Cardiac fibroblast (primary cell): ENCODE results near the gene HOXA10.

Experiments
- DNase-seq, 2 donors: peaks; one replicate each; pipeline versions ENCODE4 v3.0.0 to v3.0.0-alpha.2; 2010; ENCODE audit warnings: low read depth in 2 of 2
- H3K4me3 ChIP-seq, 2 donors: replicated peaks in 1 of 2; 1 replicate in 1 of 2; 2 replicates in 1 of 2; pipeline ENCODE4 v1.5.1; 2011; ENCODE audit warnings: low read depth in 2 of 2, low read length in 2 of 2, mild to moderate bottlenecking in 2 of 2, moderate library complexity in 1 of 2
- TF ChIP-seq, protein P1 (sequence below): IDR thresholded peaks from one replicate; pipeline ENCODE4 v1.5.1; 2011; ENCODE audit warnings: low read depth, mild to moderate bottlenecking, low read length, inconsistent platforms

HOXA10 gene

DNA sequence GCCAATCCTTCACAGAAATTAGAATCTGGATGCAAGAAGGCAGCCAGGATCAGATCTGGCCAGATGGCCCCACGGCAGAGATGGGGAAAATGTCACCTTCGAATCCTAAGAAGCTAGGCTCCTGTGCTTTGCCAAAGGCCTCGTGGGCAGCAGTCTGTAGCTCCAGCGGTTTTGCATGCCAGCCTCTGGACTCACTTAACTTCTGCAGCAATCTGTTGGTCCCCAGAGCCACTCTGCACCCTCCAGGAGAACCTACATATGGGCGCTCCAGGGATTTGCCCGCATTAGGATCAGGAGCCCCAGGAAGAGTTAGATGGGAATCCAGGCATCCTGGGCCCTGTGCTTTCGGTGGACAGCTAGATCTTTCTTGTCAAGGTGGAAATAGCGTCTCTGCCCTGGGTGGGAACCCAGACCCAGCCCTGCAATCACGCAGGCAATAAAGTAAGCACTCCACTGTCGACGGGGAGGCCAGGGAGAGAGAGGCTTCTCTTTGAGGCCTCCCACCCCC is 35.9 kb upstream of the HOXA10 start:
- TF ChIP-seq, protein P1, sequence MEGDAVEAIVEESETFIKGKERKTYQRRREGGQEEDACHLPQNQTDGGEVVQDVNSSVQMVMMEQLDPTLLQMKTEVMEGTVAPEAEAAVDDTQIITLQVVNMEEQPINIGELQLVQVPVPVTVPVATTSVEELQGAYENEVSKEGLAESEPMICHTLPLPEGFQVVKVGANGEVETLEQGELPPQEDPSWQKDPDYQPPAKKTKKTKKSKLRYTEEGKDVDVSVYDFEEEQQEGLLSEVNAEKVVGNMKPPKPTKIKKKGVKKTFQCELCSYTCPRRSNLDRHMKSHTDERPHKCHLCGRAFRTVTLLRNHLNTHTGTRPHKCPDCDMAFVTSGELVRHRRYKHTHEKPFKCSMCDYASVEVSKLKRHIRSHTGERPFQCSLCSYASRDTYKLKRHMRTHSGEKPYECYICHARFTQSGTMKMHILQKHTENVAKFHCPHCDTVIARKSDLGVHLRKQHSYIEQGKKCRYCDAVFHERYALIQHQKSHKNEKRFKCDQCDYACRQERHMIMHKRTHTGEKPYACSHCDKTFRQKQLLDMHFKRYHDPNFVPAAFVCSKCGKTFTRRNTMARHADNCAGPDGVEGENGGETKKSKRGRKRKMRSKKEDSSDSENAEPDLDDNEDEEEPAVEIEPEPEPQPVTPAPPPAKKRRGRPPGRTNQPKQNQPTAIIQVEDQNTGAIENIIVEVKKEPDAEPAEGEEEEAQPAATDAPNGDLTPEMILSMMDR, result no peak
- no peak overlapping the region for H3K4me3 ChIP-seq
- DNase-seq, result no peak

DNA sequence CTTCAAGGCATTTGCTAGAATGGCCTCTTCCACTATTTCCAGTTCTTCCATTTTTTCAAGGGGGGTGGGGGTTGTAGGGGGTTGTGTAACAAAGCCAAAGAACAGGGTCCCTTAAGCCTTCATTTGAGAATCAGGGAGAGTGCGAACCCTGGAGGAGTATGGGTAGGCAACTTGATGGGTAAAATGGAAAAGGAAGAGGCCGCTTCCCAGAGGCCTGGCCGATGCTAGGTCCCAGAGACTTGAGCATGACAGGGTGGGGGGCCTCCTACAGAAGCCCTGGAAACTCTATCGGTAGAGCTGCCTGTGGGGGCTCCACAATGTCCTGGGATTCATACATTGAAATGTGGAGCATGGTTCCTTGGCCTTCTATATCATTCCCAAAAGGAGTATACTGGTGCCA is 34.9 kb upstream of the HOXA10 start:
- H3K4me3 ChIP-seq, result no peak overlapping the region
- no peak for DNase-seq
- TF ChIP-seq, protein P1, result no peak

DNA sequence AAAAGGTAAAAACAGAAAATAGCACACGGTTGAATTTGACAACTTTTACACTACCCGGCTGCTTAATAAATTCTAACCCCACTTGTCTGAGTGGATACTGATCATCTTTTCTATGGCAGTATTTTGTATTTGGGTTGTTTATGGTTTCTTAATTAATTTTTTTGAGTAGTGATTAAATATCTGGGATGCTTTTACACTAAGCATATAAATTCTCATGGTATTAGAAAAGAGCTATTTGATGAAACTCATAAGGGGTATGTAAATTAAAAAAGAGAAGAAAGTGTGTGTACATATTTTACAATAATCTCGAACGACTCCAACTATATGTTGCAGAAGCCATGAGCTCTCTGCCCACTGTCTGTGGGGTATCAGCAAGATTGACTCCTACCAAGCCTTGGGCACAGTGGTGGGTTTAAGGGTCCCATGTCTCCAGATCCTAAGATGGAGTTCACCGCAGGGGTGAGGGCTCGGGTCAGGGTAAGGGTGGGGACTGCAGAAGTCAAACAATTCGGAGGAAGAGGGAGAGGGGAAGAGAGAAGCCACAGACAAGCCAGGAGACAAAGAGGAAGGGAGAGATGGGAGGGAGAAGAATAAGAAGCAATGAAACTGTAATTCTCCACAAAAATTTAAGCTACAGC is 33.3 kb upstream of the HOXA10 start:
- TF ChIP-seq, protein P1, result no peak
- H3K4me3 ChIP-seq, result no peak overlapping the region
- no peak for DNase-seq

DNA sequence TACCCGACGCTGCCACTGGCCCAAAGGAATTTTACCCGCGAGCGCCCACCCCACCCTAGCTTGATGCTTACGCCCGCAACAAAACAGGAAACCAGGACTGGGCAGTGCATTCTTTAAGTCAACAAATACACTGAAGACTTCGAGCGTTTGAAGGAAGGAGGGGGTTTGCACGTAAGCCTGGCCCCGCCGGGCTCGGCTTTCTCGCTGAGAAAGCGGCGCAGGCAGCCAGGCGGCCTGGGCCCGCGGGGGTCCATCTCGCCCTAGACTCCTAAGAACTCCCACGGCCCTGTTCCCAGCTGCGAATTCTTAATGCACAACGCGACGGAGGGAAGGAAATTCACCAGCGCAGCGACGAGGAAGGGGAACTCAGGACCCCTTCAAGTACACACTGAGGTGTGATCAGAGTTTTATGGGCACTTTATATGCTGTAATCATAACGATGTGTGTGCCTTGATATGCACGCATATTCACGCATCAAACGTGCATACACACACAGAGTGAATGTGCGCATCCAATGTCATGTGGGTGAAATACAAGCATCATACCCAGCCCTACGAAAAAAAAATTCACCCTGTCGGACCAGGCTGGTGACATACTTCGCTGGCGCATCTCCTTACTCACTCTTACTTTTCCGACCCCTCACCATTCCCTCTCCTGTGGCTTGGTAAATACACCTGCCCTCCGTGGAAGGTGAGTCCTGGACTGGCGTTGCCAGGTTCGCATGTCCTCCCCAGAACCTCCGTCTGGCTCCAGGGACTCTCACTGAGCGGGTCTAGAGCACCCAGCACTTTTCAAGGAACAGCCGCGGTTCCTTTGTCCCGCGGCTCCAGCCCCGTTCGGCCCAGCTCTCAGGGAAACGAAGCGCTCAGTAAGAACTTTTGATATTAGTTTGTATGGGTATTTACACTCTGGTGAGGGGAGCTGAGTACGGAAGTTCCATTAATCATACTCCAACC is 31.5 kb upstream of the HOXA10 start:
- H3K4me3 ChIP-seq, result no peak overlapping the region
- DNase-seq, result no peak
- TF ChIP-seq, protein P1, result no peak

DNA sequence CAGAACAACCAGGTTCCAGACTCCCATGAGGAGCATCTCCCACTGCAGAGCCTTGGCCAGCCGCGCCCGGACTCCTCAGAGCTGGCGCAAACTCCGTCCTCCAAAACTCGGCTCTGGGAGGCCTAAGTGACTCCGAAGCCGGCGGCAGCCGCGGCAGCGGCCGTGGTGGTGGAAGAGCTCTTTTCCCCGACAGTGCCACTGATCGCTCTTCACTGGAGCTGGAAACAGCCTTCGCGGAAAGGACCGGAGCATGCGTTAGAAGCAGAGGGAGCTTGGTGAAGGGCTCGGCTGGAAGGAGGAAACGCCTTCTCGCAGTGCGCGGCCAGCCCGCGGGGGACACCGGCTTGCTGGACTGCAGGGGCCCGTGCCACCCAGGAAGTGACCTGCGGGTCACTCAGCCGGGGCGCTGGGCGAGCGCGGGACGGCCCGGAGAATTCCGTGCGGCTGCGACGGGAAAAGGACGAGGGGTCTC is 30.8 kb upstream of the HOXA10 start:
- no peak overlapping the region for H3K4me3 ChIP-seq
- peak in 1 of 2 donors; percentile 18 for DNase-seq
- TF ChIP-seq, protein P1, result no peak

DNA sequence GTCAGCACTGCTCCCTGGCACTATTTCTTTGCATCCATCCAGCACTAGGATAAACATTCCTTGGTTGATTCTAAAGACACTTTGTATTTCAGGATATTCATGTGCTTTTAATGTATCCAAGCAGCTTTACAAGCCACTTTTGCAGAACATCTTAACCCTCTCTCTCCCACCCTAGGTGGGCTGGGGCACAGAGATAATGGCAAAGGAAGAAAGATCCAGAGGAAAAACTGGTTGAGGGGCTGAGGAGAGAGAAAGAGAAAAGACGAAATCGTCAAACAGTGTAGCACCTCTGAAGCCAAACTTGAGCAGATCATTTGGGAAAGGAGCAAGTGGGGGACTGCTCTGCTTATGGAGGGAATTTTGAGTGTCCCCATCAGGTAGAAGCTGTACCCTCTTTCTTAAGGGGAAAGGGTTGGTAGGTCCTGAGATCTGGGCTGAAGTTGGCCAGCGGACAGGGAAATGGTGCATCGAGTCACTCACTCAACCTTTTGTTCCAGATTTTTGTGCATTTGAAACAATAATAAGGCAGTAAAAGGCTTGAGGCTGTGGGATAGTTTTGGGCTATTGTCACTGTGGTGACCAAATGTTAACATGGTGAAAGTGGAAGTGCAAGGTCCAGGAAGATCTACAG is 30.0 kb upstream of the HOXA10 start:
- DNase-seq, result no peak
- H3K4me3 ChIP-seq, result no peak overlapping the region
- TF ChIP-seq, protein P1, result no peak
